ENCODE measurements around the gene TMPRSS11B.
"Not testable (repeated sequence)": the region's sequence is repeated elsewhere in the genome, so short reads cannot be mapped to it uniquely, and the experiment has no call there.

TMPRSS11B gene

GRCh38 chr4:68240620-68241019 is 4.9 kb downstream of the TMPRSS11B start:
- no peak for DNase-seq (ENCODE audit: low read depth, low spot score)
- H3K27ac ChIP-seq = no peak overlapping the region

- H3K27ac ChIP-seq = no peak overlapping the region
- no peak for DNase-seq (ENCODE audit: low read depth, low spot score)
Observed at GRCh38 chr4:68228568-68228967, 16.9 kb downstream of the TMPRSS11B start.

- H3K27ac ChIP-seq = no peak overlapping the region
- DNase-seq (ENCODE audit: low read depth, low spot score) = no peak
Observed at GRCh38 chr4:68218044-68218443, 27.4 kb downstream of the TMPRSS11B start.

GRCh38 chr4:68216501-68216900 is 29.0 kb downstream of the TMPRSS11B start:
- H3K27ac ChIP-seq = no peak overlapping the region
- DNase-seq (ENCODE audit: low read depth, low spot score) = no peak

GRCh38 chr4:68209003-68209402 is 36.5 kb downstream of the TMPRSS11B start:
- H3K27ac ChIP-seq = no peak overlapping the region
- DNase-seq (ENCODE audit: low read depth, low spot score) = no peak

GRCh38 chr4:68194305-68194704 is 51.2 kb downstream of the TMPRSS11B start:
- not testable (repeated sequence) for H3K27ac ChIP-seq; DNase-seq (ENCODE audit: low read depth, low spot score)

GRCh38 chr4:68193194-68193593 is 52.3 kb downstream of the TMPRSS11B start:
- H3K27ac ChIP-seq = no peak overlapping the region
- DNase-seq (ENCODE audit: low read depth, low spot score) = no peak

- H3K27ac ChIP-seq = no peak overlapping the region
- no peak for DNase-seq (ENCODE audit: low read depth, low spot score)
Observed at GRCh38 chr4:68187145-68187544, 58.3 kb downstream of the TMPRSS11B start.

GRCh38 chr4:68184923-68185322 is 60.6 kb downstream of the TMPRSS11B start:
- no peak for DNase-seq (ENCODE audit: low read depth, low spot score)
- H3K27ac ChIP-seq = peak overlapping the region; percentile 22

GRCh38 chr4:68183417-68183816 is 62.1 kb downstream of the TMPRSS11B start:
- DNase-seq (ENCODE audit: low read depth, low spot score) = no peak
- no peak overlapping the region for H3K27ac ChIP-seq

- no peak overlapping the region for H3K27ac ChIP-seq
- no peak for DNase-seq (ENCODE audit: low read depth, low spot score)
Observed at GRCh38 chr4:68182382-68182820, 63.1 kb downstream of the TMPRSS11B start.

GRCh38 chr4:68180849-68181526 is 64.5 kb downstream of the TMPRSS11B start:
- peak; percentile 83 for DNase-seq (ENCODE audit: low read depth, low spot score)
- H3K27ac ChIP-seq = peak overlapping the region; percentile 83

GRCh38 chr4:68176904-68177303 is 68.6 kb downstream of the TMPRSS11B start:
- no peak for DNase-seq (ENCODE audit: low read depth, low spot score)
- peak overlapping the region; percentile 62 for H3K27ac ChIP-seq

Data from epithelial cell of prostate (primary cell).